K562 (cell line): ENCODE results near the gene ZPLD1. TPM values are rescaled to one million over a fixed set of nuclear protein-coding genes. Genes with fewer than 3 reads are reported as not detected.
A peak's percentile ranks its signal among the peaks of the same experiment; 100 is the strongest.

Experiments
- ATAC-seq: fragments of 200-7000 bp; cut with Tn5 transposase; 3 replicates; pipeline ENCODE4 v1.9.1; 2020; ENCODE audit warnings: moderate library complexity
- BruUV-seq: library from RNA; stranded (reverse); fragments of 400-500 nt; replicated peaks from 2 replicates; lab custom pipeline; 2021; lab: Mats Ljungman, UMichigan
- CTCF ChIA-PET: fragments of 300-600 bp; formaldehyde crosslinking; extraction: SDS; loops from one replicate; lab custom pipeline; 2021; ENCODE audit warnings: low intra/inter-chr PET ratio; lab: Yijun Ruan, JAX
- POLR2A ChIA-PET: fragments of 300-600, 350-650 bp; sonication (Branson Sonifier 250); formaldehyde crosslinking; extraction: SDS; loops from one replicate; lab custom pipeline; 2021; ENCODE audit warnings: antibody characterized with exemption, inconsistent platforms; lab: Yijun Ruan, JAX
- DNase-seq, 4 experiments: peaks; one replicate each; pipeline versions ENCODE4 v3.0.0 to v3.0.0-alpha.2; 2011 to 2018; ENCODE audit warnings: low spot score in 3 of 4, mixed read lengths in 3 of 4; ENCODE audit errors: extremely low read depth in 1 of 4
- FAIRE-seq: peaks from 2 replicates; lab custom pipeline; 2011; peaks lifted over from hg19 to GRCh38; lab: Jason Lieb, UNC
- H2AFZ ChIP-seq: 2 replicates; pipeline ENCODE4 v1.6.0; 2011; ENCODE audit warnings: low read depth, low read length, control low read depth, inconsistent platforms
- H3K27ac ChIP-seq: fragments of 200-600 bp; 3 replicates; pipeline ENCODE4 v1.8.0; 2011; ENCODE audit warnings: low read depth, mild to moderate bottlenecking, control low read depth, inconsistent platforms, low read length, moderate library complexity, mixed read lengths; ENCODE audit errors: extremely low read depth
- H3K27me3 ChIP-seq, 2 experiments: fragments of 300-600 bp in 1 of 2; 2 replicates in 1 of 2; 3 replicates in 1 of 2; pipeline versions ENCODE4 v1.6.0 to v1.8.0; 2011; ENCODE audit warnings: inconsistent platforms in 2 of 2, low read length in 2 of 2, mild to moderate bottlenecking in 1 of 2, mixed read lengths in 1 of 2, moderate library complexity in 1 of 2; ENCODE audit not compliant: control insufficient read depth in 2 of 2, insufficient read depth in 2 of 2
- H3K36me3 ChIP-seq: fragments of 300-600 bp; 3 replicates; pipeline ENCODE4 v1.8.0; 2011; ENCODE audit warnings: mild to moderate bottlenecking, low read length, inconsistent platforms; ENCODE audit not compliant: control insufficient read depth, insufficient read depth
- H3K4me1 ChIP-seq, 2 experiments: fragments of 200-600 bp in 1 of 2; replicated peaks in 1 of 2; 2 replicates in 1 of 2; 3 replicates in 1 of 2; pipeline versions ENCODE4 v1.5.1 to v1.8.0; 2011; ENCODE audit warnings: inconsistent platforms in 2 of 2, low read length in 2 of 2, mild to moderate bottlenecking in 1 of 2, mixed read lengths in 1 of 2, moderate library complexity in 1 of 2; ENCODE audit not compliant: control insufficient read depth in 2 of 2, insufficient read depth in 2 of 2
- H3K4me2 ChIP-seq: 2 replicates; pipeline ENCODE4 v1.6.1; 2011; ENCODE audit warnings: low read length, control low read depth, inconsistent platforms, mixed read lengths; ENCODE audit not compliant: insufficient read depth
- H3K4me3 ChIP-seq: fragments of 200-600 bp; sonication (generic), shearing (Covaris generic); 2 replicates; pipeline ENCODE4 v1.5.1; 2016; ENCODE audit warnings: control low read depth, inconsistent platforms
- H3K79me2 ChIP-seq: fragments of 200-600 bp; 3 replicates; pipeline ENCODE4 v1.8.0; 2011; ENCODE audit warnings: low read length, inconsistent platforms; ENCODE audit not compliant: control insufficient read depth, insufficient read depth
- H3K9ac ChIP-seq, 2 experiments: 2 replicates each; pipeline versions ENCODE4 v1.6.0 to v1.6.1; 2011; ENCODE audit warnings: low read depth in 2 of 2, low read length in 2 of 2, control low read depth in 1 of 2, inconsistent platforms in 1 of 2, mild to moderate bottlenecking in 1 of 2, mixed read lengths in 1 of 2; ENCODE audit not compliant: insufficient read depth in 1 of 2
- H3K9me1 ChIP-seq: one replicate; pipeline ENCODE4 v1.6.0; 2011; ENCODE audit warnings: inconsistent platforms, mild to moderate bottlenecking, low read length, moderate library complexity; ENCODE audit not compliant: control insufficient read depth, insufficient read depth
- H3K9me3 ChIP-seq: replicated peaks from 2 replicates; pipeline ENCODE4 v1.5.1; 2011; ENCODE audit warnings: low read depth, low read length, inconsistent platforms; ENCODE audit not compliant: control insufficient read depth, insufficient read depth
- H4K20me1 ChIP-seq: replicated peaks from 2 replicates; pipeline ENCODE4 v1.6.1; 2011; ENCODE audit warnings: low read length, inconsistent platforms, mixed read lengths; ENCODE audit not compliant: control insufficient read depth, insufficient read depth
- ARHGAP35 ChIP-seq: fragments of 450-650 bp; IDR thresholded peaks from 2 replicates; pipeline ENCODE4 v1.6.1; 2018; ENCODE audit not compliant: partially characterized antibody
- BRF1 ChIP-seq: IDR thresholded peaks from 3 replicates; pipeline ENCODE4 v1.6.1; 2011; ENCODE audit warnings: borderline replicate concordance, mild to moderate bottlenecking; ENCODE audit not compliant: insufficient read length; ENCODE audit errors: extremely low read depth
- CBX8 ChIP-seq: fragments of 200-600 bp; sonication (generic); IDR thresholded peaks from 2 replicates; pipeline ENCODE4 v1.6.1; 2012; ENCODE audit warnings: borderline replicate concordance, mixed run types, low read depth, mild to moderate bottlenecking, moderate library complexity, mixed read lengths, low read length, control low read depth, inconsistent platforms; ENCODE audit not compliant: poor library complexity, severe bottlenecking; ENCODE audit errors: extremely low read depth
- IRF2 ChIP-seq: sonication (generic); formaldehyde crosslinking; IDR thresholded peaks from 2 replicates; pipeline ENCODE4 v1.8.1; 2022; ENCODE audit warnings: mild to moderate bottlenecking, missing genetic modification reagents
- KLF13 ChIP-seq: fragments of 450-650 bp; IDR thresholded peaks from 2 replicates; pipeline ENCODE4 v1.6.1; 2016; ENCODE audit warnings: missing genetic modification characterization, low read depth, mild to moderate bottlenecking, missing compliant biosample characterization, moderate library complexity, borderline replicate concordance
- MECOM ChIP-seq: fragments of 250-450 bp; sonication (Bioruptor Pico); IDR thresholded peaks from 2 replicates; pipeline ENCODE4 v1.8.0; 2022; ENCODE audit warnings: inconsistent platforms
- SMAD4 ChIP-seq: fragments of 250-450 bp; sonication (Bioruptor Pico); conservative IDR thresholded peaks from 2 replicates; pipeline ENCODE4 v1.8.0; 2021; ENCODE audit warnings: inconsistent platforms, mild to moderate bottlenecking, moderate library complexity
- SRF ChIP-seq, 2 experiments: fragments of 250-450, 450-650 bp in 1 of 2; sonication (Bioruptor Pico) in 1 of 2; sonication (generic) in 1 of 2; formaldehyde crosslinking; IDR thresholded peaks; 2 replicates each; pipeline versions ENCODE4 v1.5.0 to v1.5.1; 2020 to 2022; ENCODE audit warnings: mild to moderate bottlenecking in 1 of 2, missing genetic modification reagents in 1 of 2
- TAF9B ChIP-seq: fragments of 450-650 bp; IDR thresholded peaks from 2 replicates; pipeline ENCODE4 v1.6.1; 2018; ENCODE audit warnings: mild to moderate bottlenecking; ENCODE audit not compliant: partially characterized antibody
- ZBTB8A ChIP-seq: fragments of 450-650 bp; IDR thresholded peaks from 2 replicates; pipeline ENCODE4 v1.6.1; 2018; ENCODE audit warnings: mild to moderate bottlenecking, moderate library complexity; ENCODE audit not compliant: partially characterized antibody
- ZNF174 ChIP-seq: fragments of 250-450 bp; sonication (Bioruptor Pico); IDR thresholded peaks from 2 replicates; pipeline ENCODE4 v1.4.0; 2020; ENCODE audit warnings: mild to moderate bottlenecking
- ZNF316 ChIP-seq: fragments of 450-650 bp; IDR thresholded peaks from 2 replicates; pipeline ENCODE4 v1.6.1; 2016
- ZNF639 ChIP-seq, 2 experiments: fragments of 200-800 bp in 1 of 2; sonication (Bioruptor generic) in 1 of 2; sonication (generic) in 1 of 2; formaldehyde crosslinking in 1 of 2; IDR thresholded peaks in 1 of 2; conservative IDR thresholded peaks in 1 of 2; 2 replicates each; pipeline versions ENCODE4 v1.5.0 to v1.6.1; 2016 to 2020; ENCODE audit warnings: missing compliant biosample characterization in 1 of 2, missing genetic modification characterization in 1 of 2, missing genetic modification reagents in 1 of 2
- WGBS: fragments of 100-300 bp; shearing (Covaris generic); methylation state at CpG from one replicate; pipeline ENCODE4 v1.1.6; 2016; ENCODE audit warnings: low coverage, mixed read lengths; ENCODE audit not compliant: insufficient coverage; ENCODE audit errors: missing lambda C conversion rate; 5-methylcytosine and 5-hydroxymethylcytosine counted together
- in situ Hi-C: fragments of 300-500 bp; cut with MboI; formaldehyde crosslinking; loops from 4 replicates; pipeline ENCODE4 v1.15.0; 2018; ENCODE audit warnings: inconsistent platforms, mixed read lengths
- intact Hi-C: fragments of 100-400 bp; cut with micrococcal nuclease; formaldehyde crosslinking; loops from 2 replicates; pipeline ENCODE4 v1.14.2; 2022
- polyA plus RNA-seq, 8 experiments: library from polyadenylated mRNA; depleted of rRNA in 4 of 8; stranded (reverse) in 5 of 8; unstranded in 3 of 8; fragments of >200 nt; fragmentation: Nextera tagmentation in 2 of 8; fragmentation: Illumina TruSeq in 1 of 8; extraction: Ambion mirVana in 2 of 8; extraction: Trizol in 1 of 8; gene quantifications; 2 replicates each; pipeline versions ENCODE4 v1.2.1 to v1.2.3, GENCODE V29; 2011 to 2014; ENCODE audit warnings: inconsistent platforms in 1 of 8, missing spikeins in 1 of 8
- total RNA-seq, 7 experiments: library from RNA; depleted of rRNA in 6 of 7; stranded (reverse); fragments of >200 nt in 6 of 7; fragmentation: Illumina TruSeq in 2 of 7; extraction: Trizol in 2 of 7; gene quantifications; 2 replicates each; pipeline versions ENCODE4 v1.2.1 to v1.2.3, GENCODE V29; 2011 to 2021; ENCODE audit warnings: low replicate concordance in 1 of 7

ZPLD1 gene
- total and polyA plus RNA-seq, 9 of the 15 experiments (the other 6 are each of a cell fraction or from before 2014, with no cell fraction given), result 0.03 to 0.10 (median 0.04) TPM; not detected in 6

- Histone ChIP-seq H3K4me3 (no peak overlapping the region), H3K9me3 (no peaks in the 10 kb centered on the region), H3K79me2 (no peaks in the 10 kb centered on the region), H3K36me3 (no peaks in the 10 kb centered on the region), H3K27me3 (no peaks in the 10 kb centered on the region), H3K4me1 (no peaks in the 10 kb centered on the region), H3K9me1 (no peaks in the 10 kb centered on the region), H2AFZ (no peak overlapping the region), H3K4me2 (no peak overlapping the region), H3K9ac (no peak overlapping the region), H3K27ac (no peak overlapping the region), H4K20me1 (no peaks in the 10 kb centered on the region)
- CTCF ChIA-PET, result no interaction called here
- WGBS, result 8% methylated on average over 2 of the region's 2 CpGs
- FAIRE-seq (no peak), ATAC-seq (no peak), DNase-seq (no peak)
- BruUV-seq, result no TSS peak
- in situ Hi-C loops (no loop called here), intact Hi-C loops (no loop called here)
- TF ChIP-seq KLF13 (tag), result no peak
- TF ChIP-seq ZNF316, result peak; percentile 17; the same call in 1 of the 2 replicates
- POLR2A ChIA-PET, result no interaction called here
These were observed 29.4 kb downstream of the ZPLD1 start for GRCh38 chr3:102464261-102464660.

GRCh38 chr3:102466001-102466400, 31.2 kb downstream of the ZPLD1 start:
- no TSS peak for BruUV-seq
- H3K27me3 ChIP-seq, result no peaks in the 10 kb centered on the region
- no peaks in the 10 kb centered on the region for H4K20me1 ChIP-seq
- H3K9ac ChIP-seq, result no peak overlapping the region
- FAIRE-seq (no peak), DNase-seq (no peak), ATAC-seq (no peak)
- ChIA-PET CTCF (no interaction called here), POLR2A (no interaction called here)
- H3K27ac ChIP-seq, result no peak overlapping the region
- no peaks in the 10 kb centered on the region for H3K4me1 ChIP-seq
- H3K9me1 ChIP-seq, result no peaks in the 10 kb centered on the region
- no peaks in the 10 kb centered on the region for H3K36me3 ChIP-seq
- H3K4me3 ChIP-seq, result no peak overlapping the region
- no peaks in the 10 kb centered on the region for H3K79me2 ChIP-seq
- H2AFZ ChIP-seq, result no peak overlapping the region
- no peak overlapping the region for H3K4me2 ChIP-seq
- 0% methylated on average over 1 of the region's 1 CpG for WGBS
- in situ Hi-C loops (no loop called here), intact Hi-C loops (no loop called here)
- H3K9me3 ChIP-seq, result no peaks in the 10 kb centered on the region
- TF ChIP-seq ZNF639 (CRISPR knock-in tag; conservative IDR thresholded peaks at IDR 0.05 in 1 of 2, IDR thresholded peaks at IDR 0.05 in 1 of 2) (no peak), SRF (CRISPR knock-in tag; IDR thresholded peaks at IDR 0.05) (no peak), SMAD4 (CRISPR knock-in tag) (no peak), ARHGAP35 (no peak), CBX8 (no peak), TAF9B (no peak), ZNF174 (CRISPR knock-in tag) (no peak), BRF1 (no peak), MECOM (CRISPR knock-in tag) (no peak), IRF2 (CRISPR knock-in tag) (no peak), ZBTB8A (no peak)
